Lower lobe of right lung (tissue), 2 donors: ENCODE data around the gene CD209. TPM values are rescaled to one million over a fixed set of nuclear protein-coding genes. Genes with fewer than 3 reads are reported as not detected.

Experiments
- ATAC-seq, 2 donors: fragments of 200-7000 bp; cut with Tn5 transposase; one replicate each; pipeline ENCODE4 v1.9.1; 2020 to 2022; ENCODE audit warnings: mild to moderate bottlenecking in 2 of 2, moderate library complexity in 2 of 2
- DNase-seq: peaks from one replicate; pipeline ENCODE4 v3.0.0-alpha.2; 2020
- H3K27ac ChIP-seq: fragments of 200-600 bp; one replicate; pipeline ENCODE4 v1.8.0; 2022
- H3K27me3 ChIP-seq: fragments of 200-600 bp; one replicate; pipeline ENCODE4 v1.8.0; 2022; ENCODE audit warnings: low read depth
- H3K36me3 ChIP-seq: fragments of 200-600 bp; one replicate; pipeline ENCODE4 v1.8.0; 2022; ENCODE audit warnings: mild to moderate bottlenecking
- H3K4me1 ChIP-seq: fragments of 200-600 bp; one replicate; pipeline ENCODE4 v1.8.0; 2022
- H3K4me3 ChIP-seq: fragments of 200-600 bp; one replicate; pipeline ENCODE4 v1.8.0; 2022; ENCODE audit warnings: mild to moderate bottlenecking
- H3K9me3 ChIP-seq: fragments of 200-600 bp; one replicate; pipeline ENCODE4 v1.8.0; 2022
- CTCF ChIP-seq: fragments of 200-600 bp; IDR thresholded peaks from one replicate; pipeline ENCODE4 v1.8.0; 2022; ENCODE audit warnings: antibody characterized with exemption, mild to moderate bottlenecking
- intact Hi-C: fragments of 100-400 bp; cut with DNase I; formaldehyde crosslinking; loops from one replicate; pipeline ENCODE4 v1.11.0; 2022
- total RNA-seq: library from RNA; stranded (reverse); fragmentation: NEBNext Ultra II Directional; extraction: Animal tissue kit (Norgen Biotek cat#: 25700); gene quantifications from one replicate; pipeline ENCODE4 v1.2.1, GENCODE V29; 2021
- donor health status: DM: no; HTN: yes; CAD: no; lungs with severe emphysema.

The CD209 gene
- total RNA-seq, 1 donor from 2014 or later, result 18.8 TPM

GRCh38 chr19:7725791-7726190 is 21.5 kb downstream of the CD209 start:
- Histone ChIP-seq H3K36me3 (no peaks in the 10 kb centered on the region), H3K4me1 (peaks cover 4% of the 10 kb centered on the region), H3K4me3 (no peak overlapping the region), H3K27me3 (peaks cover 29% of the 10 kb centered on the region), H3K27ac (no peak overlapping the region), H3K9me3 (no peaks in the 10 kb centered on the region)
- no peak for TF ChIP-seq CTCF
- ATAC-seq (no peak), DNase-seq (no peak)
- intact Hi-C loops, result no loop called here

DNA sequence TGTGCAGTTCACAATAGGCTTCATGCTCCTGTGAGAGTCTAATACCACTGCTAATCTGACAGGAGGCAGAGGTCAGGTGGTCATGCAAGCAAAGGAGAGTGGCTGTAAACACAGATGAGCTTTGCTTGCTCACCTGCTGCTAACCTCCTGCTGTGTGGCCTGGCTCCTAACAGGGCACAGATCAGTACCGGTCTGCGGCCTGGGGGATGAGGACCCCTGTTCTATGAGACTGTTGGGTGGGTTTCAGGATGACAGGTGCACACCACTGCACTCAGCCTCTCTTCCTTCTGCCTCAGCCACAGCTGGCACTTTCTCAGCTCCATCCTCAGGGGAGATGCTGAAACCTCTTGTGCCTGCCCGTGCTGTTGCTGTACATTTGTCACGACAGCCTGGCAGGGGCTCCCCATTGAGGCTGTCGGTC is 25.1 kb downstream of the CD209 start:
- no peaks in the 10 kb centered on the region for H3K9me3 ChIP-seq
- no peak overlapping the region for H3K4me3 ChIP-seq
- no peak overlapping the region for H3K27ac ChIP-seq
- DNase-seq, result no peak
- ATAC-seq, result no peak
- H3K36me3 ChIP-seq, result no peaks in the 10 kb centered on the region
- H3K4me1 ChIP-seq, result no peaks in the 10 kb centered on the region
- intact Hi-C loops, result no loop called here
- no peaks in the 10 kb centered on the region for H3K27me3 ChIP-seq
- no peak for TF ChIP-seq CTCF

- no peak for TF ChIP-seq CTCF
- no peak overlapping the region for H3K27ac ChIP-seq
- no peak for DNase-seq
- no peaks in the 10 kb centered on the region for H3K4me1 ChIP-seq
- intact Hi-C loops, result no loop called here
- no peak for ATAC-seq
- H3K27me3 ChIP-seq, result no peaks in the 10 kb centered on the region
- H3K36me3 ChIP-seq, result no peaks in the 10 kb centered on the region
- no peaks in the 10 kb centered on the region for H3K9me3 ChIP-seq
- H3K4me3 ChIP-seq, result no peak overlapping the region
These were observed 27.0 kb downstream of the CD209 start for GRCh38 chr19:7720351-7720750.

DNA sequence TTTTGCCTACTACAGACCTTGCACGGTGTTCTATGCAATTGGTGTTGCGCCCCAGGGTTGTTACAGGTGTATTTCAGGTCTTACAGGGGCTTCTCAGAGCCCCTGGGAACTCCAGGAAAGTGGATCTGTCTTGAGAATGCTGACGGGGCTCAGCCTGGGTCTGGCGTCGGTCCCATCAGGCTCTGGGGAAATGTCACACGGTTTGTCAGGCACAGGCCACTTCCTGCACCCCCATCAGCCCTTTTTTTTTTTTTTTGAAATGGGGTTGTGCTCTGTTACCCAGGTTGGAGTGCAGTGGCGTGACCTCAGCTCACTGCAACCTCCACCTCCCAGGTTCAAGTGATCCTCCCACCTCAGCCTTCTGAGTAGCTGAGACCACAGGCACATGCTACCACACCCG is 28.7 kb downstream of the CD209 start:
- DNase-seq (no peak), ATAC-seq (no peak)
- no peaks in the 10 kb centered on the region for H3K4me1 ChIP-seq
- H3K9me3 ChIP-seq, result no peaks in the 10 kb centered on the region
- H3K27me3 ChIP-seq, result no peaks in the 10 kb centered on the region
- no peak overlapping the region for H3K4me3 ChIP-seq
- no peak overlapping the region for H3K27ac ChIP-seq
- intact Hi-C loops, result no loop called here
- no peaks in the 10 kb centered on the region for H3K36me3 ChIP-seq
- TF ChIP-seq CTCF, result no peak

DNA sequence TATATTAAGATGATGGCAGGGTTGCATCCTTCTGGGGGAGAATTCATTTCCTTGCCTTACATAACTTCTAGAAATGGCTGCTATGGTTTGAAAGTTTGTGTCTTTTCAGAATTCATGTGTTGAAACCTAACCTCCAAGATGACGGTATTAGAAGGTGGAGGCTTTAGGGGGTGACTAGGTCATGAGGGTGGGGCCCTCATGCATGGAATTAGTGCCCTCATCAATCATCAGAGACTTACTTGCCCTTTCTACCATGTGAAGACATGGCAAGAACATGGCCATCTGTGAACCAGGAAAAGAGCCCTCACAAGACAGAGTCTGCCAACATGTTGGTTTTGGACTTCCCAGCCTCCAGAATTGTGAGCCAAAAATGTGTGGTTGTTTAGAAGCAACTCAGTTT is 30.6 kb downstream of the CD209 start:
- no peaks in the 10 kb centered on the region for H3K36me3 ChIP-seq
- no peak overlapping the region for H3K27ac ChIP-seq
- H3K4me1 ChIP-seq, result no peaks in the 10 kb centered on the region
- intact Hi-C loops, result no loop called here
- H3K4me3 ChIP-seq, result no peak overlapping the region
- no peaks in the 10 kb centered on the region for H3K9me3 ChIP-seq
- no peak for DNase-seq
- no peak for TF ChIP-seq CTCF
- no peaks in the 10 kb centered on the region for H3K27me3 ChIP-seq
- ATAC-seq, result no peak

GRCh38 chr19:7715671-7716070 is 31.7 kb downstream of the CD209 start:
- Histone ChIP-seq H3K36me3 (no peaks in the 10 kb centered on the region), H3K27ac (no peak overlapping the region), H3K4me3 (no peak overlapping the region), H3K4me1 (no peaks in the 10 kb centered on the region), H3K27me3 (no peaks in the 10 kb centered on the region), H3K9me3 (no peaks in the 10 kb centered on the region)
- DNase-seq, result no peak
- intact Hi-C loops, result no loop called here
- ATAC-seq, result no peak
- TF ChIP-seq CTCF, result no peak
